GM12872 (cell line): ENCODE measurements around the gene HS3ST3A1.

Source experiments
- TF ChIP-seq, protein P1 (sequence below): IDR thresholded peaks from 3 replicates; pipeline ENCODE4 v1.5.1; 2011; ENCODE audit warnings: low read depth, mild to moderate bottlenecking, low read length, moderate library complexity; ENCODE audit not compliant: insufficient read depth

HS3ST3A1 gene

DNA sequence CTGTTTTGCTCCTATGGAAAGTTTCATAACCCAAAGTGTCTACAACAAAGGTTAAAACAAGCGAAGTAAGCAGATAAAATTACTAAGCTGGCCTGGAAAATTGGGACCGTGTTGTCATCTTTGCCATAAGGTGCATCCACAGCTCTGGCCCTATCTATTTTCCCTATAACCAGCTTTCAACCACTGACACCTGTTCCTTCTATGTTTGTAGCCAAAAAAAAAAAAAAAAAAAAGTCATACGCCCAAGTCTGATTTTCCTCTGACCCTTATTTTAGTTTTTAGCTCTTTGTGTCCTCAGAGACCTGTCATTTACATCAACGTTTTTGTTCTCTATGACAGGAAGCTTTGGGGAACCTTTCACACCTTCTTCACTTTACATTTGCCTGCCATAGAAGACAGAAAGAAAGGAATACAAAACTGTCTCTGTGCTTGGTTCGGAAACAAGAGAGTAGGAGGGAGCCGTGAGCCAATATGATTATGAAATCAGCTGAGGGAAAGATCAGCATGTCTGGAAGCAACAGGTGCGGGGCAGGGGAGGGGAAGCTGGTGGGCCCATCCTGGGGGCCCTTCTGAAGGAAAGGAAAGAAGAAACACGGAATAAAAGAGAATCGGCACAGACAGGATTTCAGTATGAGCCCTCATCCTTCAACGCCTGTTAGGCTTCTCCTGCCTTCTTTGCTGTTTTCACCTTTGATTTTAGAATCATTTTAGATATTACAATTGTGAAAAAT is 8.5 kb downstream of the HS3ST3A1 start:
- TF ChIP-seq, protein P1, sequence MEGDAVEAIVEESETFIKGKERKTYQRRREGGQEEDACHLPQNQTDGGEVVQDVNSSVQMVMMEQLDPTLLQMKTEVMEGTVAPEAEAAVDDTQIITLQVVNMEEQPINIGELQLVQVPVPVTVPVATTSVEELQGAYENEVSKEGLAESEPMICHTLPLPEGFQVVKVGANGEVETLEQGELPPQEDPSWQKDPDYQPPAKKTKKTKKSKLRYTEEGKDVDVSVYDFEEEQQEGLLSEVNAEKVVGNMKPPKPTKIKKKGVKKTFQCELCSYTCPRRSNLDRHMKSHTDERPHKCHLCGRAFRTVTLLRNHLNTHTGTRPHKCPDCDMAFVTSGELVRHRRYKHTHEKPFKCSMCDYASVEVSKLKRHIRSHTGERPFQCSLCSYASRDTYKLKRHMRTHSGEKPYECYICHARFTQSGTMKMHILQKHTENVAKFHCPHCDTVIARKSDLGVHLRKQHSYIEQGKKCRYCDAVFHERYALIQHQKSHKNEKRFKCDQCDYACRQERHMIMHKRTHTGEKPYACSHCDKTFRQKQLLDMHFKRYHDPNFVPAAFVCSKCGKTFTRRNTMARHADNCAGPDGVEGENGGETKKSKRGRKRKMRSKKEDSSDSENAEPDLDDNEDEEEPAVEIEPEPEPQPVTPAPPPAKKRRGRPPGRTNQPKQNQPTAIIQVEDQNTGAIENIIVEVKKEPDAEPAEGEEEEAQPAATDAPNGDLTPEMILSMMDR, result no peak

DNA sequence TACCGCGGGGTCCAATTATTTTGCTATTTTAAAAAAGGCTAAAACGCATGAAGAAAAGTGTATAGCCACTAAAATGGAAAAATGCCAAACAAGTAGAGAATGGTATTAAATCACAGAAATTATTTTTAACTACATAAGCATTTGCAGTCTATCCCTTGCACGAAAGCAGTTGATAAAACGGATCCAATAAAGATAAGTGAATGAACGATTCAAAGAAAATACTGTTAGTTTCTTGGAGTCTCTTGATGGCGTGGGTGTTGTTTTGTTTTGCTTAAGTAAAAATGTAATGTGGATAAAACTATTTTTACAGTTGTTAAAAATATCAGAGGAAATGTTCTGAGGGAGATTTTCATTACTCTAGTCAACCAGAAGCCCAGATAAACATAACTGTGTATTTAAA is 9.3 kb downstream of the HS3ST3A1 start:
- TF ChIP-seq, protein P1, result no peak

DNA sequence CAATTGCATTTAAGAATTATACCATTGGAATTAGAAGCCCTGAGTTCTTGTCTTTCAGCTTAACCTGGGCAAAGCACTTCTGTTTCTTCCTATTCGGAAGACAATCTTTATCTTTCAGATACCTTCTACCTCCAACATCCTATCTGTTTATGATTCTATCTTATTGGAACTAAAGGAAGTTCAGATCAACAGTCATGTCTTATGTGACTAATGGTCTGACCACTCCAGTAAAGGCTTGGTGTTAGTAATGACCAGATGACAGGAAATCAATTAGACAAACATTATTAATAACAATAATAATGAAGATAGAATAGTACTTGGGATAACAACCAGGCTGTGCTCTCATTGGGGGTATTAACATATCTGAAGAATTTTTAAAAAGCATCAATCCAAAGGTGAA is 11.3 kb downstream of the HS3ST3A1 start:
- TF ChIP-seq, protein P1, result no peak

DNA sequence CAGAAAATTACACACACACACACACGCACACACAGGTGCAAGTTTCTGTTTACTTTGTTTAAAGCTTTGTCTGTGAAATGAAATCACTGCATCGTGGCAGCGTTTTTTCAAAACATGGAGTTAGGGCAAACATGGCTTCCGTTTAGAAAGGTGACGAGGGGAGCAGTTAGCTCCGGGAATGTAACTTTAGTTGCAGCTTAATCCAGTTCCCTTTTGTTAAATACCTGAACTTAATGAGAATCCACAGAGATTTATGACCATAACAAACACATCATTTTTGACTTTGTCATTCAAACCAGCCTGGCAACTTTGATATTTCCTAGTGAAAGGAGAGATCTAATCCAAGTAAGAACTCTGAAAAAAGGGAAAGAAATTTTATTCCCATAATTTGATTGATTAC is 12.1 kb downstream of the HS3ST3A1 start:
- TF ChIP-seq, protein P1, result no peak

DNA sequence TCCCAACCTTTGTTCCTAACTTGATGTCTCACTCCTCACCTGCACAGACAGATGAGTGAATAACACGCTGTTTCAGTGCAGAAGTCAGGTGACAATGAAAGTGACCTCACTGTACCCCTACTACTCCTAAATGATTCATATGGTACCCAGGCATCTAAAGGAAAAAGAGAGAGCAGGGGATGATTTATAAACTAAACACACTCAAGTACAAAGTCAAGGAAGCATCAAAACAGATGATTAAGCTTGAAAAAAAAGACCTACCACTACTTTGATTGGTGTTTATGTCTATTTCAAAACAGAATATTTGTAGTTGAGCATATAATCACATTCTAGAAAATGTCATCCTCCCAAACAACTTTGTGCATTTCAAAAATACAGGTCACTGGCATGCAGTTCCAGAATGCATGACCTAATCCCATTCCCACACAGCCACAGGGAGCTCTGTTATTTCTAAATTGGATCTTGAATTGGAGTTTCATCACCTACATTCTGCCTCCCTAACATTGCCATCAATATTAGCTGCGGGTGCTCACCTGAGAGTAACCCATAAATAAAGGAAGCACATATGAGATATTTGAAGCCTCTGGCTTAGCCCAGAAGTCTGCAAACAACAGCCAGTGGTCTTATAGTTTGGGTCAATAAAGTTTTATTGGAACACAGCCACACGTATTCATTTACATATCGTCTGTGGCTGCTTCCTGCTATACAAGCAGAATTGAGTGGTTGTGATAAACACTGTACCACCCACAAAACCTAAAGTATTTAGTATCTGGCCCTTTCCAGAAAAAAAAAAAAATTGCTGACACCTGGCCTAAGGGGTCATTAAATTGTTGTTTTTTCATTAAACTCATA is 14.0 kb downstream of the HS3ST3A1 start:
- TF ChIP-seq, protein P1, result no peak

DNA sequence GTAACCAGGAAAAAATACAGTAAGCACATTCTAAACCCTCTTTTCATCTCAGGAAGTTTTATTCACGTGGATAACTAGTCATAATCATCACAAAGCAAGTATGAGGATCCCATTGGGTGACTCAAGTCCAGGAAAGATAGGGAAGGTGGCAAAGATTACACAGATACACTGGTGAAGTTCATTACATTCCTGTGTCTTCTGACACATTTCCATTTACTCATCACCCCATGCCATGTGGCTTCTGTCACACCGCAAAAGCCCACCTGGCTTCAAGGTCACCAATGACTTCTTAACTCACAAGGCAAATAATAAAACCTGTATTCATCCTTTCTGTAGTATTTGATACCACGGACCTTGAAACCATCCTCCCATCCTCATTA is 17.0 kb downstream of the HS3ST3A1 start:
- TF ChIP-seq, protein P1, result no peak

DNA sequence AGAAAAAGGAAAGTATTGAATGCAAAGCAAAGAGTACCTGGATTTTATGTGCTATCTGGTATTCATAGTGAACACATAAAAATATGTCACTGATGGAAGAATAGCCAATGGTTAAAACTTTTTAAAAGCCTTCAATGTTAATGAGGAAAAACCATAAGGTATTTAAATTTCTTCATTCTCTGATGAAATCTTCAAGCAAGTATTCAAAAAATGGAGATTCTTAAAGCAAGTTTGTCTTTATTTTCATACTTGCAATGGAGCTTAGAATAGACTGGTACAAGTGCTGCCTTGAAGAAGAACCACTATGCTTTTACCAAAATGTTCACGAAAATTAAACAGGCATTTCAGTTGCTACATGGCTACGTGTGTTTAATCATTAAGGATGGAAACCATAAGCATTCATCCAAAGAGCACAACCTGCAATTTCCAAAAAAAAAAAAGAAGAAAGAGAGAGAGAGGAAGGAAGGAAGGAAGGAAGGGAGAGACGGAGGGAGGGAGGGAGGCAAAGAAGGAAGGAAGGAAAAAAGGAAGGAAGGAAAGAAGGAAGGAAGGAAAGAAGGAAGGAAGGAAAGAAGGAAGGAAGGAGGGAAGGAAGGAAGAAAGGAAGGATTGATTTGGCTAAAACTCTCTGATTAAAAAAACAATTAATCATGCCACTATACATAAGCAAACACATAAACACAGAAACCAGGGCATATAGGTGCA is 17.6 kb downstream of the HS3ST3A1 start:
- TF ChIP-seq, protein P1, result no peak
